Fibroblast of lung (primary cell): ENCODE data around the gene CCDC146. TPM values are rescaled to one million over a fixed set of nuclear protein-coding genes. Genes with fewer than 3 reads are reported as not detected.
A peak's percentile ranks its signal among the peaks of the same experiment; 100 is the strongest.
"Not testable (repeated sequence)": the region's sequence is repeated elsewhere in the genome, so short reads cannot be mapped to it uniquely, and the experiment has no call there.

Source experiments
- DNase-seq, 2 donors: peaks; one replicate each; pipeline versions ENCODE4 v3.0.0 to v3.0.0-alpha.2; 2010; ENCODE audit warnings: low read depth in 2 of 2
- H2AFZ ChIP-seq: 2 replicates; pipeline ENCODE4 v1.5.1; 2012; ENCODE audit warnings: low read length, control low read depth, inconsistent platforms
- H3K27ac ChIP-seq: 2 replicates; pipeline ENCODE4 v1.5.1; 2011; ENCODE audit warnings: low read length, control low read depth; ENCODE audit not compliant: insufficient read depth
- H3K27me3 ChIP-seq: 2 replicates; pipeline ENCODE4 v1.5.1; 2011; ENCODE audit warnings: mild to moderate bottlenecking, low read length; ENCODE audit not compliant: control insufficient read depth, insufficient read depth
- H3K36me3 ChIP-seq: 2 replicates; pipeline ENCODE4 v1.5.1; 2011; ENCODE audit warnings: low read length; ENCODE audit not compliant: control insufficient read depth, insufficient read depth
- H3K4me1 ChIP-seq: 2 replicates; pipeline ENCODE4 v1.5.1; 2011; ENCODE audit warnings: low read length; ENCODE audit not compliant: control insufficient read depth, insufficient read depth; ENCODE audit errors: extremely low read depth
- H3K4me2 ChIP-seq: 2 replicates; pipeline ENCODE4 v1.5.1; 2011; ENCODE audit warnings: low read length, control low read depth; ENCODE audit not compliant: insufficient read depth; ENCODE audit errors: extremely low read depth
- H3K4me3 ChIP-seq, 4 experiments: fragments of 200-600 bp in 1 of 4; sonication (generic) in 1 of 4; replicated peaks in 1 of 4; 2 replicates each; pipeline ENCODE4 v1.5.1; 2011 to 2016; ENCODE audit warnings: low read length in 4 of 4, low read depth in 3 of 4, mild to moderate bottlenecking in 3 of 4, control low read depth in 2 of 4, inconsistent platforms in 1 of 4, mixed read lengths in 1 of 4; ENCODE audit not compliant: insufficient read depth in 1 of 4; ENCODE audit errors: control extremely low read depth in 1 of 4
- H3K79me2 ChIP-seq: 2 replicates; pipeline ENCODE4 v1.5.1; 2012; ENCODE audit warnings: mild to moderate bottlenecking, low read length, inconsistent platforms; ENCODE audit not compliant: control insufficient read depth, insufficient read depth
- H3K9ac ChIP-seq: 2 replicates; pipeline ENCODE4 v1.5.1; 2011; ENCODE audit warnings: mild to moderate bottlenecking, low read length, control low read depth; ENCODE audit not compliant: insufficient read depth
- H3K9me3 ChIP-seq: 2 replicates; pipeline ENCODE4 v1.5.1; 2012; ENCODE audit warnings: low read depth, low read length; ENCODE audit not compliant: control insufficient read depth, insufficient read depth
- H4K20me1 ChIP-seq: 2 replicates; pipeline ENCODE4 v1.5.1; 2011; ENCODE audit warnings: low read length; ENCODE audit not compliant: control insufficient read depth, insufficient read depth; ENCODE audit errors: extremely low read depth
- EZH2 ChIP-seq: IDR thresholded peaks from 2 replicates; pipeline ENCODE4 v1.5.1; 2012; ENCODE audit warnings: low read length, control low read depth, mild to moderate bottlenecking; ENCODE audit errors: missing control alignments
- polyA plus RNA-seq, 2 donors: library from polyadenylated mRNA; depleted of rRNA in 1 of 2; stranded (reverse) in 1 of 2; unstranded in 1 of 2; fragments of >200 nt; gene quantifications; 2 replicates each; pipeline ENCODE4 v1.2.1, GENCODE V29; 2011 to 2012; ENCODE audit warnings: missing spikeins in 1 of 2
- total RNA-seq: library from RNA; depleted of rRNA; stranded (reverse); fragments of >200 nt; gene quantifications from 2 replicates; pipeline ENCODE4 v1.2.1, GENCODE V29; 2014
- TF ChIP-seq, protein P1 (sequence below), 2 donors: IDR thresholded peaks in 1 of 2; conservative IDR thresholded peaks in 1 of 2; 1 replicate in 1 of 2; 2 replicates in 1 of 2; pipeline ENCODE4 v1.5.1; 2011 to 2012; ENCODE audit warnings: low read length in 2 of 2, control low read depth in 1 of 2, inconsistent platforms in 1 of 2, low read depth in 1 of 2, mild to moderate bottlenecking in 1 of 2

Gene CCDC146
- total and polyA plus RNA-seq, 2 donors (not counting 1 experiment from before 2014, with no cell fraction given): 1.6 to 3.6 TPM

DNA sequence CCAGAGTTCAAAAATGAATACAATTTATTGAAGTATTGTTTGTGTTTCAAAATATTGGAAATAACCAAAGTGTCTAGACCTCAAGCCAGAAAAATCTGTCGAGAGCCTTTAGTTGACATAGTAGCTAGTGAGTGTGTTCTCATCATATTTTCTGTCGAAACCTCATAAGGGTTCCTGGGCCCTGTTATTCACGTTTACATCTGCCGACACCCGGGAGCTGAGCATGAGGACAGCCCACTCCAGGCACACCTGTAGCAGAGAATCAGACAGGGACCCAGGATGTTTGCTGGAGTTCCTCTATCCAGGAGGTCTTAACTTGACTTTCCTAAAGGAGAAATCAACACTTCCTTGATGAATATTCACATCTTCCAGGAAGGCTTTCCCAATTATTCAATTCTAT, 149.4 kb downstream of the CCDC146 start:
- no peaks in the 10 kb centered on the region for H3K27me3 ChIP-seq
- no peak for DNase-seq
- H3K9me3 ChIP-seq: no peaks in the 10 kb centered on the region
- no peak overlapping the region for H3K9ac ChIP-seq
- no peak overlapping the region for H2AFZ ChIP-seq
- no peak overlapping the region for H3K4me2 ChIP-seq
- H3K79me2 ChIP-seq: no peaks in the 10 kb centered on the region
- TF ChIP-seq, protein P1, sequence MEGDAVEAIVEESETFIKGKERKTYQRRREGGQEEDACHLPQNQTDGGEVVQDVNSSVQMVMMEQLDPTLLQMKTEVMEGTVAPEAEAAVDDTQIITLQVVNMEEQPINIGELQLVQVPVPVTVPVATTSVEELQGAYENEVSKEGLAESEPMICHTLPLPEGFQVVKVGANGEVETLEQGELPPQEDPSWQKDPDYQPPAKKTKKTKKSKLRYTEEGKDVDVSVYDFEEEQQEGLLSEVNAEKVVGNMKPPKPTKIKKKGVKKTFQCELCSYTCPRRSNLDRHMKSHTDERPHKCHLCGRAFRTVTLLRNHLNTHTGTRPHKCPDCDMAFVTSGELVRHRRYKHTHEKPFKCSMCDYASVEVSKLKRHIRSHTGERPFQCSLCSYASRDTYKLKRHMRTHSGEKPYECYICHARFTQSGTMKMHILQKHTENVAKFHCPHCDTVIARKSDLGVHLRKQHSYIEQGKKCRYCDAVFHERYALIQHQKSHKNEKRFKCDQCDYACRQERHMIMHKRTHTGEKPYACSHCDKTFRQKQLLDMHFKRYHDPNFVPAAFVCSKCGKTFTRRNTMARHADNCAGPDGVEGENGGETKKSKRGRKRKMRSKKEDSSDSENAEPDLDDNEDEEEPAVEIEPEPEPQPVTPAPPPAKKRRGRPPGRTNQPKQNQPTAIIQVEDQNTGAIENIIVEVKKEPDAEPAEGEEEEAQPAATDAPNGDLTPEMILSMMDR (conservative IDR thresholded peaks at IDR 0.05 in 1 of 2, IDR thresholded peaks at IDR 0.05 in 1 of 2; ENCODE audit: low read depth in 1 of 2, low read length in 2 of 2): no peak
- TF ChIP-seq EZH2: no peak
- peaks cover 4% of the 10 kb centered on the region for H3K4me1 ChIP-seq
- no peak overlapping the region for H3K4me3 ChIP-seq
- H4K20me1 ChIP-seq: no peaks in the 10 kb centered on the region
- H3K36me3 ChIP-seq: no peaks in the 10 kb centered on the region
- no peak overlapping the region for H3K27ac ChIP-seq

DNA sequence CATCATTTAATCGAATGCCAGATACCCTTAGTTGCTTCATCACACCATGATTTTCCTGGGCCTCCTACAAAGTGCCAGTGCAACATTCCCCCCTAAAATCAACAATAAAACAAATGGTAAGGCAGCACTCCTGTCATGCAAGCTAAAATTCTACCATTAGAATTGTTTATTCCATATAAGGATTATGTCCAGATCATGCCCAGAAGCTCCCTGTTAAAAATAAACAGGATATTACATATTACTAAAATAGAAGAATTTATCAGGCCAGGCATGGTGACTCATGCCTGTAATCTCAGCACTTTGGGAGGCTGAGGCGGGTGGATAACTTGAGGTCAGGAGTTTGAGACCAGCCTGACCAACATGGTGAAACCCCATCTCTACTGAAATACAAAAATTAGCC, 153.2 kb downstream of the CCDC146 start:
- Histone ChIP-seq H3K27ac (peak overlapping the region; percentile 39), H3K4me2 (peak overlapping the region; percentile 36)
- H3K36me3 ChIP-seq, H3K9ac ChIP-seq, H3K4me3 ChIP-seq, H4K20me1 ChIP-seq, H3K9me3 ChIP-seq, H3K79me2 ChIP-seq, H3K4me1 ChIP-seq, H2AFZ ChIP-seq, H3K27me3 ChIP-seq: not testable (repeated sequence)
- peak; percentile 46 to 83 for DNase-seq

DNA sequence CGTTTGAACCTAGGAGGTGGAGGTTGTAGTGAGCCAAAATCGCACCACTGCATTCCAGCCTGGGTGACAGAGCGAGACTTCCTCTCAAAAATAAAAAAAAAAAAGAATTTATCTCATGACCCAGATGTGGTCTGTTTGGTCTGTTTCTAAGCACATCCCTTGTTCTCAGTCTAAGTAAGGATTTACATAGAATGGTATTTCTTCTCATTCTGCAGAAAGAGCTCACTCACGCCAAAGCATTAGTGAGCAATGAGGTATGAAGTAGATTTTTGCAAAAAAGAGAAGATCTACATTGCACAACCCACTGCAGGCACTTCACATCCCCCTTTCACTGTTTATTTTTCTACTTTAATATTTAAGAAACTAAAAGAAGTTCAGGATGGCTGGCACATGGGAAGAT, 153.7 kb downstream of the CCDC146 start:
- peaks cover 4% of the 10 kb centered on the region for H3K4me1 ChIP-seq
- H3K36me3 ChIP-seq: no peaks in the 10 kb centered on the region
- TF ChIP-seq, protein P1 (conservative IDR thresholded peaks at IDR 0.05 in 1 of 2, IDR thresholded peaks at IDR 0.05 in 1 of 2; ENCODE audit: low read depth in 1 of 2, low read length in 2 of 2): no peak
- TF ChIP-seq EZH2: no peak
- H2AFZ ChIP-seq: no peak overlapping the region
- H3K27me3 ChIP-seq: no peaks in the 10 kb centered on the region
- no peak overlapping the region for H3K4me2 ChIP-seq
- peak overlapping the region; percentile 39 for H3K27ac ChIP-seq
- no peak for DNase-seq
- H4K20me1 ChIP-seq: no peaks in the 10 kb centered on the region
- no peak overlapping the region for H3K4me3 ChIP-seq
- no peaks in the 10 kb centered on the region for H3K9me3 ChIP-seq
- H3K9ac ChIP-seq: no peak overlapping the region
- no peaks in the 10 kb centered on the region for H3K79me2 ChIP-seq
